ENCODE results near the gene NT5C2.

- TF ChIP-seq CTCF (IDR thresholded peaks at IDR 0.05) (no peak), EP300 (IDR thresholded peaks at IDR 0.05) (no peak), POLR2AphosphoS5 (IDR thresholded peaks at IDR 0.05) (no peak), POLR2A (IDR thresholded peaks at IDR 0.05) (no peak)
These were observed 52.6 kb downstream of the NT5C2 start for GRCh38 chr10:103140469-103140868.
